OCI-LY7 (cell line): ENCODE results near the gene NEURL3.
"Not testable (repeated sequence)": the region's sequence is repeated elsewhere in the genome, so short reads cannot be mapped to it uniquely, and the experiment has no call there.

Experiments
- EZH2phosphoT487 ChIP-seq: fragments of 200-600 bp; sonication (generic); IDR thresholded peaks from 2 replicates; pipeline ENCODE4 v1.6.1; 2018; ENCODE audit warnings: low read depth, borderline replicate concordance, mild to moderate bottlenecking, mixed run types, antibody characterized with exemption, low read length, moderate library complexity, mixed read lengths
- TF ChIP-seq, protein P1 (sequence below): fragments of 200-600 bp; sonication (generic); conservative IDR thresholded peaks from 2 replicates; pipeline ENCODE4 v1.5.1; 2014; ENCODE audit warnings: mild to moderate bottlenecking, antibody characterized with exemption, low read length, moderate library complexity, mixed read lengths

DNA sequence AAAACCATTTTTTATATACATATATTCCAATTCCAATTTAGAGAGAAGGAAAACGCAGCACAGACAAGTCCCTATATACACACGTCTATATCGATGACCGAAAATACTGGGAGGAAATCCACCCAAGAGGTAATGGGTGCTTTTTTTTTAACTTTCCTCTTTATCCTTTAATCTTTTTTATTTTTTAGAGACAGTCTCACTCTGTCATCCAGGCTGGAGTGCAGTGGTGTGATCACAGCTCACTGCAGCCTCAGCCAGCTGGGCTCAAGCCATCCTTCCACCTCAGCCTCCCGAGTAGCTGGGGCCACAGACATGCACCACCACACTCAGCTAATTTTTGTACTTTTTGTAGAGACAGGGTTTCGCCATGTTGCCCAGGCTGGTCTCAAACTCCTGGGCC, 6.5 kb downstream of the NEURL3 start:
- TF ChIP-seq, protein P1, sequence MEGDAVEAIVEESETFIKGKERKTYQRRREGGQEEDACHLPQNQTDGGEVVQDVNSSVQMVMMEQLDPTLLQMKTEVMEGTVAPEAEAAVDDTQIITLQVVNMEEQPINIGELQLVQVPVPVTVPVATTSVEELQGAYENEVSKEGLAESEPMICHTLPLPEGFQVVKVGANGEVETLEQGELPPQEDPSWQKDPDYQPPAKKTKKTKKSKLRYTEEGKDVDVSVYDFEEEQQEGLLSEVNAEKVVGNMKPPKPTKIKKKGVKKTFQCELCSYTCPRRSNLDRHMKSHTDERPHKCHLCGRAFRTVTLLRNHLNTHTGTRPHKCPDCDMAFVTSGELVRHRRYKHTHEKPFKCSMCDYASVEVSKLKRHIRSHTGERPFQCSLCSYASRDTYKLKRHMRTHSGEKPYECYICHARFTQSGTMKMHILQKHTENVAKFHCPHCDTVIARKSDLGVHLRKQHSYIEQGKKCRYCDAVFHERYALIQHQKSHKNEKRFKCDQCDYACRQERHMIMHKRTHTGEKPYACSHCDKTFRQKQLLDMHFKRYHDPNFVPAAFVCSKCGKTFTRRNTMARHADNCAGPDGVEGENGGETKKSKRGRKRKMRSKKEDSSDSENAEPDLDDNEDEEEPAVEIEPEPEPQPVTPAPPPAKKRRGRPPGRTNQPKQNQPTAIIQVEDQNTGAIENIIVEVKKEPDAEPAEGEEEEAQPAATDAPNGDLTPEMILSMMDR = not testable (repeated sequence)
- not testable (repeated sequence) for TF ChIP-seq EZH2phosphoT487
